Bronchial epithelial cell (primary cell): ENCODE data around the gene RBX1. TPM values are rescaled to one million over a fixed set of nuclear protein-coding genes. Genes with fewer than 3 reads are reported as not detected.

Source experiments
- DNase-seq: peaks from one replicate; pipeline ENCODE4 v3.0.0-alpha.2; 2010; ENCODE audit warnings: low read depth
- FAIRE-seq: peaks from 2 replicates; lab custom pipeline; 2011; peaks lifted over from hg19 to GRCh38; lab: Jason Lieb, UNC
- H3K27me3 ChIP-seq: 2 replicates; pipeline ENCODE4 v1.5.1; 2011; ENCODE audit warnings: low read length; ENCODE audit not compliant: control insufficient read depth, insufficient read depth
- H3K36me3 ChIP-seq: 2 replicates; pipeline ENCODE4 v1.5.1; 2011; ENCODE audit warnings: low read length; ENCODE audit not compliant: control insufficient read depth, insufficient read depth
- H3K4me3 ChIP-seq: 2 replicates; pipeline ENCODE4 v1.5.1; 2011; ENCODE audit warnings: mild to moderate bottlenecking, low read depth, low read length, control low read depth
- total RNA-seq: library from RNA; depleted of rRNA; stranded (reverse); fragments of >200 nt; gene quantifications from 2 replicates; pipeline ENCODE4 v1.2.1, GENCODE V29; 2014
- TF ChIP-seq, protein P1 (sequence below): IDR thresholded peaks from 2 replicates; pipeline ENCODE4 v1.5.1; 2011; ENCODE audit warnings: mild to moderate bottlenecking, moderate library complexity, low read length, control low read depth, inconsistent platforms; ENCODE audit not compliant: insufficient read depth, severe bottlenecking

The RBX1 gene
- total RNA-seq, 1 donor from 2014 or later, result 35.8 TPM

DNA sequence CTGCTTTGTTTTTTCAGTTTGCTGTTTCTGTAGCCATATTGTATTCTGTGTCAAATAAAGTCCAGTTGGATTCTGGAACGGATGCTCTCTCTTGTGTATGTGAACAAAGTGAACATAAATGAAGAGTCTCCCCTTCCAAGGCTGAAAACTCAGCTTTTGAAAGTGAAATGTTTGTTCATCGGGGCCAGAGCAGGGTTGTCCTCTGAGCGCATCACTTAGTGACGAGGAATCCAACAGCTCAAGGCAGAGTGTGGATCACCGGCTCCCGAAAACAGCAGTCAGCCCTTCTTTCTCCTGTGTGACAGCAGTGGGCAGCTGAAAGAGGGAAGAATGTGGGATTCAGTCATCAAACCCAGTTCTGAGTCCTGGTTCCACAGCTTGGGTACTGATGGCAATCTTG is 21.4 kb downstream of the RBX1 start:
- no peaks in the 10 kb centered on the region for H3K27me3 ChIP-seq
- TF ChIP-seq, protein P1, sequence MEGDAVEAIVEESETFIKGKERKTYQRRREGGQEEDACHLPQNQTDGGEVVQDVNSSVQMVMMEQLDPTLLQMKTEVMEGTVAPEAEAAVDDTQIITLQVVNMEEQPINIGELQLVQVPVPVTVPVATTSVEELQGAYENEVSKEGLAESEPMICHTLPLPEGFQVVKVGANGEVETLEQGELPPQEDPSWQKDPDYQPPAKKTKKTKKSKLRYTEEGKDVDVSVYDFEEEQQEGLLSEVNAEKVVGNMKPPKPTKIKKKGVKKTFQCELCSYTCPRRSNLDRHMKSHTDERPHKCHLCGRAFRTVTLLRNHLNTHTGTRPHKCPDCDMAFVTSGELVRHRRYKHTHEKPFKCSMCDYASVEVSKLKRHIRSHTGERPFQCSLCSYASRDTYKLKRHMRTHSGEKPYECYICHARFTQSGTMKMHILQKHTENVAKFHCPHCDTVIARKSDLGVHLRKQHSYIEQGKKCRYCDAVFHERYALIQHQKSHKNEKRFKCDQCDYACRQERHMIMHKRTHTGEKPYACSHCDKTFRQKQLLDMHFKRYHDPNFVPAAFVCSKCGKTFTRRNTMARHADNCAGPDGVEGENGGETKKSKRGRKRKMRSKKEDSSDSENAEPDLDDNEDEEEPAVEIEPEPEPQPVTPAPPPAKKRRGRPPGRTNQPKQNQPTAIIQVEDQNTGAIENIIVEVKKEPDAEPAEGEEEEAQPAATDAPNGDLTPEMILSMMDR, result no peak
- FAIRE-seq (peak; percentile 86), DNase-seq (no peak)
- H3K36me3 ChIP-seq, result peaks cover 14% of the 10 kb centered on the region
- H3K4me3 ChIP-seq, result no peak overlapping the region

DNA sequence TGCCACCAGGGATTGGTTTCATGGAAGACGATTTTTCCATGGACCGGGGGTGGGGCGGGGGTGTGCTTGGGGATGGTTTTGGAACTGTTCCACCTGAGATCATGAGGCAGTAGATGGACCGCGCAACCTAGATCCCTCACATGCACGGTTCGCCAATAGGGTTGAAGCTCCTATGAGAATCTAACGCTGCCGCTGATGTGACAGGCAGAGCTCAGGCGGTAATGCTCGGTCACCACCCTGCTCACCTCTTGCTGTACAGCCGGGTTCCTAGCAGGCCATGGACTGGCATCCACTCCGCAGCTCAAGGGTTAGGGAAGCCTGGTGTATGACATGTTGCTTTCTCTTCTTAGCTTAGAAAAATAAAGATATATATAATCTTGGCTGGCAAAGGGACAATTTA is 22.0 kb downstream of the RBX1 start:
- Histone ChIP-seq H3K4me3 (no peak overlapping the region), H3K36me3 (peaks cover 10% of the 10 kb centered on the region), H3K27me3 (no peaks in the 10 kb centered on the region)
- TF ChIP-seq, protein P1, result no peak
- no peak for FAIRE-seq
- DNase-seq, result no peak

DNA sequence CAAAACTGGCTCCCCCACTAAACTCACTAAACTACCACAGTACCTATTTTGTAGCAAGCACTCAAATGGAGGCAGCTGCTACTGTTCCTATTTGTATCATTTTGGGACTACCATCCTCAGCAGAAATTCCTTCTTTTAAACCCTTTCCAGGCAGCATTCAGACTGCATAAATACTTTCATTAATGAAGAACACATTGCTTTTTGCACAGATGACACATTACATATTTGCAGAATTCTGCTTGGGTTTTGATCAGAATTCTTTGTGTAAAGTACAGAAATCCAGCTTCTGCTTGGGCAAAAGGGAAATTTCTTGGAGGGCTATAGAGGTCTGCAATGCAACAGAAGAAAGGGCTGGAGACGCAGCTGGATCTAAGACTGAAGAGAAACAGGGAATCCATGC is 24.2 kb downstream of the RBX1 start:
- no peak for FAIRE-seq
- peaks cover 6% of the 10 kb centered on the region for H3K36me3 ChIP-seq
- no peak for DNase-seq
- no peaks in the 10 kb centered on the region for H3K27me3 ChIP-seq
- no peak overlapping the region for H3K4me3 ChIP-seq
- TF ChIP-seq, protein P1, result no peak

DNA sequence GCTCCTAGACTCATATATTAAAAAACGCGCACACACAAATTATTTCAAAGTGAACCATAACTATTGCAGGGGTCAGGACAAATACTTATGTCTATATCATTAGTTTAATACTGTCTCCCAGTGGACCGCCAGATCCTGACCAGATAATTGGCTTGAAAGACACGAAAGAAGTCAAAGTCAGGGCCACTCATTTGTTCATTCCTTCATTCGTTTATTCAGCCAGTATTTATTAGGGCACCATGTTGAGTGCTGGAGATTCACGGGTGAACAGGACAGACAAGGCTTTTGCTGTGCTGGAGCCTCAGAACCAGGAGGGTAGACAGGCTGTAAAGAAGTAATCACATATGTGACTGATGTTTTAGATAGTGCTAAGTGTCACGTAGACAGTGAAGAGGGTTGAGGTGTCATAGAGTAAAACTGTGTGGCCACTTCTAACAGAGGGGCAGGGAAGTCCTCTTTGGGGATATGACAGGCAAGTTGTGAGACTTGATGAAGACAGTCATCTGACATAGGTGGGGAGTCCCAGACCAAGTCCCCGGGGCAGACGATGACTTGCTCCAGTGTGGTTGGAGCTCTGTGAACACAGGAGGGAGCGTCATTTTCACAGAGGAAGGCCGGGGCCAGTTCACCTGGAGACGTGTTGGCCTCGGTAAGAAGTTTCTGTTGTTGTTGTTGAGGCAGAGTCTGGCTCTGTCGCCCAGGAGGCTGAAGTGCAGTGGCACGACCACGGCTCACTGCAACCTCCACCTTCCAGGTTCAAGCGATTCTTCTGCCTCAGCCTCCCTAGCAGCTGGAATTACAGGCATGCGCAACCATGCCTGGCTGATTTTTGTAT is 25.9 kb downstream of the RBX1 start:
- TF ChIP-seq, protein P1, result no peak
- Histone ChIP-seq H3K4me3 (no peak overlapping the region), H3K36me3 (peaks cover 3% of the 10 kb centered on the region), H3K27me3 (no peaks in the 10 kb centered on the region)
- DNase-seq, result no peak
- no peak for FAIRE-seq

DNA sequence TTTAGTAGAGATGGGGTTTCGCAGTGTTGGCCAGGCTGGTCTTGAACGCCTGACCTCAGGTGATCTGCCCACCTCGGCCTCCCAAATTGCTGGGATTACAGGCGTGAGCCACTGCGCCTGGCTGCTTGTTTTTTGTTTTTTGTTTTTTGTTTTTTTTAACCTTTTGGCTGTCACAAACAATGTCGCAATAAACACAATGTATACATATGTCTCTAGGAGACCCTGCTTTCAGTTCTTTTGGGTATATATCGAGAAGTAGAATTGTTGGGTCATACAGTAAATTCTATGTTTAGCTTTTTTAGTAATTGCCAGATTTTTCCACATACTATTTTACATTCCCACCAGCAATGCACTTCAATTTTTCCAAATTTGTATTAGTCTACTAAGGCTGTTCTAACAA is 28.0 kb downstream of the RBX1 start:
- Histone ChIP-seq H3K27me3 (no peaks in the 10 kb centered on the region), H3K4me3 (no peak overlapping the region), H3K36me3 (no peaks in the 10 kb centered on the region)
- DNase-seq, result no peak
- FAIRE-seq, result no peak
- TF ChIP-seq, protein P1, result no peak
